ENCODE data around the gene EPSTI1.
"Not testable (repeated sequence)": the region's sequence is repeated elsewhere in the genome, so short reads cannot be mapped to it uniquely, and the experiment has no call there.

The EPSTI1 gene

DNA sequence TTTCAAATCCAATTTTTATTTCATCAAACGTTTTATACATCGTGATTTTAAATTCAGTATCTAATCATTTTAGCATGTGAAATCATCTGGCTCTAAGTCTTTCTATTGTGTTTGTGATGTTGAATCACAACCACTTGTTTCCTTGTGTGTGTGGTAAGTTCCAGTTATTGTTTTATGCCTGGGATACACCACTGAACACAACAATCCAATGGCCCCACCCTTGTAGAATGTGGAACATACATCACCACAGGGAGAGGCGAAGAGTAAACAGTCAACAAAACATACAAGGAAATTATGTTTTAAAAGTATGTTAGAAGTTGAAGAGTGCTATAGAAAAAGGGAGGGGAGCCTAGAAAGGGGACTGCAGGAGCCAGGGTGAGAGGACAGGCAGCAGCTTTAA is 100.5 kb downstream of the EPSTI1 start:
- no peak for DNase-seq

DNA sequence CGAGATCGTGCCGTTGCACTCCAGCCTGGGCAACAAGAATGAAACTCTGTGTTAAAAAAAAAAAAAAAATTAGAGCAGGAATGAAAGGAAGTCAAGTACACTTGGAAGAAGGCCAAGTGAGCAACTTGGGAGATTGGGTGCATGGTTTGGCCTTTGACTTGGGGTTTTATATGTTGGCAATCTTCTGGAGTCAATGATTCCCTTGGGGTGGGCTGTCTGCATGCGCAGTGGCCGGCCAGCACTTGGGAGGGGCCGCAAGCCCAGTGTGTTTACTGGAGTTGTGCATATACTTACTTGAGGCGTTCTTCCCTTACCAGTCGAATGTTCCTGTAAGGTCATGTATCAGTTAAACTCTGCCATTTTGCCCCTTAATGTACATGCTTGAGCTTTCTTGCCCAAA is 106.7 kb downstream of the EPSTI1 start:
- no peak for DNase-seq

DNA sequence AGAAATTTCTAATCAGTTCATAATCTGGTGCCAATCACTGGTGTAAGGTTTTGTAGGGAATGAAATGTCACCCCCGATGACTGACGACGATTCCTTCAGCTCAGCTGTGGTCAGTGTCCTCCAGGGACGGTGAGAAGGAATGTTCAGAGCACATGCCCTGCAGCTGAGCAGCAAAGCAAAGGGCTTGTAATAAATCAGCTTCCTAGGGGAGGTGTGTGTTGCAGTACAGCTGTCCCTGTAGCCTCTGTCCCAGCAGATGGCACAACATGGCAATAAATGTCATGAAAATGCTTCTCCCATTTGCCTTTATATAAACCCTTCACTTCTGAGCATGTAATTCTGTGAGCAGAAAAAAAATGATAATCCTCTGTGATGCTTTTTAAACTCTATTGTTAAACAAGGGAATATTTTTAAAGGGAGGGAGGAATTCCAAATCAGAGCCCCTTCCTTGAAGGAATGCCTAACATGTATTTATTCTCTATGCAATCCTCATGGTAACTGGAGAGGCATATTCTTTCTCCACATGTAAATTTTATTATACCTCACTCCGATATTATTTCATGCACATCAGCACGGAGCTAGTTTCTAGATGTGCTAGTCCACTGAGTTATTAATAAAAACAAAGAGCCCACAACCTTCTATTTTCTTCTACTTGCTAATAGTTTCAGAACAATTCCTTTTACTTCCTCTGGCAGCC is 108.1 kb downstream of the EPSTI1 start:
- DNase-seq = no peak

DNA sequence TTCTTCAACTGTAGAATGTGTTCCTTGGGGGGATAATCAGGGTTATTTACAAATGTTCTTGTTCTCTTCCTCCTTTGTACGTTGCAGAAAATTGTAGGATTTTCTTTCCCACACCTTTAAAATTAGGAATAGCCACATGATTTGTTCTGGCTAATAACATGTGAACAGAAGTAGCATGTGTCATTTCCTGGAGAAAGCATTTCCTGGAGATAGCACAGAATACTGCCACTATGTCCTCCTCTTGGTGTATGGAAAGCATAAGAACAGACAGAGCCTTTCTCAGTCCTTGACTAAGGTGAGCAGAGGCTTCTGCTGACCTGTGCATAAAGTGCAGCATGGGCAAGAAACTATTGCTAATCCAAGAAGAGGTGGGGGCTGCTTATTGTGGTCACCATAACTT is 108.9 kb downstream of the EPSTI1 start:
- no peak for DNase-seq

DNA sequence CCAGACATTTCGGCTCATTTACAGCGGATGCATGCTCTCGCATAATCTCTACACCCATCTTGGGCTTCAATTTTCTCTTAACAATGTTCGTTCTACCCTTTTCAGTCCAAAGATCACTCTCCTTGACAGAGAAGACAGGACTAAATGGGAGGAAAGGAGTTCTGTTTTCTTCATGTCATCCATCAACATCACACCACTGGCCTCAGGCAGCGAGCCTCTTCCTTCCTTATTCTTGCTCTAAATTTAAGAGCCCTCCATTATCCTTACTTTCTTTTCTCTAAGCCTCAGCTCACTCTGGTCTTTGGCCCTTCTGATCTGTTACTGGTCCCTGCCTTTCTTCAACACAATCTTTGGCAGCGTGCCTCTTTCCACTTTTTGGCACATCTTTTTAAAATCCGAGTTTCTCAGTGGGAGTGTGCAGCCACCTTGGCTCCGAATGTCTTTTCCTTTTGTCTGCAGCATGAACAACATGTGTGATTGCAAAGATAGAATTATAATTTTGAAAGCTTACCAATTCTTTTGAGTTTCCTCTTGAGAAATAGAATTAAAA is 111.9 kb downstream of the EPSTI1 start:
- no peak for DNase-seq

DNA sequence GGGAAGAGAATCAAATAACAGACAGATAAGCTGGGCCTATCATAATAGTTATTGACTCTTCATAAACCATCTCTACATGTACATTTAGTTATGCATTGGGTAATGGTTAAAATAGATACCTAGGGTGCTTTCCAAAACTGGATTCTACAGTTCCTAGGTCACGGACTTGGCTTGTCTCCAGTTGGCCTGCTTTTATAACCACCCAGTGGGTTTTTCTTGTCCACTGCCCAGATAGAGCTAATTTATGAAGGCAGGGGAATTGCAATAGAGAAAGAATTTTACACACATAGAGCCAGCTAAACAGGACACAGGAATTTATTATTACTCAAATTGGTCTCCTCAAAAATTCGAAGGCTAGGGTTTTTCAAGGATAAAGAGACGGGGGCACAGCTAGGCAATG is 113.3 kb downstream of the EPSTI1 start:
- DNase-seq = no peak

DNA sequence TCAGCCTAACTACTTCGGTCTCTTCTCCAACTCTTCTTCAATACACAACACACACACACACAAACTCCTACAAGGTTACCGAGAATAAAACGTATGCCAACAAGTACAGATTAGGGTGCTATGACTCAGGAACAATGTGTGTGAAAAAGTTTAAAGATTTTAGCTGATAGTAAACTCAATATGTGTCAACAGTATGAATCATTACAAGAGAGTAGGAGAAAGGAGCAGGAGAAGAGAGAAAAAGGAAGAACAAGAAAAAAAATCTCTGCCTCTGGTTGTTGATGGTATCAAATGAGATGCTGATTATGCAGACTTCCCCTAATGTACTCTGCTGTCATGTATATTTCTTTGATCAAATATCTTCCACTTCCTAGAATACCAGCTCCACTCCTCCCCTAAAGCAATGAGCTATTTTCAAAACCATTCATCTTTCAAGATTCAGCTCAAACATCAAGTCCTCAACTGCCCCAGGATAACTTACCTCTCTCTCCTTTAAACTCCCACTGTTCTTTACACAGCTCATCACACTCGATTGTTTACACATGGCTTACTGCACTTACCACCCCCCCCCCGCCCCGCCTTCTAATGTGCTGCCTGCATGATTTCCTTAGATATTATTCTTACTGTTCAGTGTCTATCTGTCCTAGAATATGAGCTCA is 115.0 kb downstream of the EPSTI1 start:
- DNase-seq = no peak

DNA sequence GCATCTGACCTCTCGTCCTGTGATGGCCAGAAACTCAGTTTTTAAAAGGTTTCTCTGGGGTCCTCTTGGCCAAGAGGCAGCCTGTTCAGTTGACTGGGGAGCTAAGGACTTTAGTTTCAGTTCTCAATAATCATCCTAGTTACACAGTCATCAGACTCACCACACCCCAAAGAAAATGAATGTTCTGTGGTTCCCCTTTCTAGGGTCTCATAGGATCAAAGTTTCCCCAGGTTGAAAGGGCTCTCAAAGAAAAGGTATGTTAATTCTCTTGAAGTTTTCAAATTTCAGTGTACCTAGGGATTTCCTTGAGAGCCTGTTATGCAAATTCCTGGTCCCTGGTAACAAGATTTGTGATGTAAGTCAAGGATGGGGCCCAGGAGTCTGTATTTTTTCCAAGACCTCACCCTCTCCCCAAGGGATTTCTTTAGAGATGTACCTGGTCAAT is 115.7 kb downstream of the EPSTI1 start:
- no peak for DNase-seq

DNA sequence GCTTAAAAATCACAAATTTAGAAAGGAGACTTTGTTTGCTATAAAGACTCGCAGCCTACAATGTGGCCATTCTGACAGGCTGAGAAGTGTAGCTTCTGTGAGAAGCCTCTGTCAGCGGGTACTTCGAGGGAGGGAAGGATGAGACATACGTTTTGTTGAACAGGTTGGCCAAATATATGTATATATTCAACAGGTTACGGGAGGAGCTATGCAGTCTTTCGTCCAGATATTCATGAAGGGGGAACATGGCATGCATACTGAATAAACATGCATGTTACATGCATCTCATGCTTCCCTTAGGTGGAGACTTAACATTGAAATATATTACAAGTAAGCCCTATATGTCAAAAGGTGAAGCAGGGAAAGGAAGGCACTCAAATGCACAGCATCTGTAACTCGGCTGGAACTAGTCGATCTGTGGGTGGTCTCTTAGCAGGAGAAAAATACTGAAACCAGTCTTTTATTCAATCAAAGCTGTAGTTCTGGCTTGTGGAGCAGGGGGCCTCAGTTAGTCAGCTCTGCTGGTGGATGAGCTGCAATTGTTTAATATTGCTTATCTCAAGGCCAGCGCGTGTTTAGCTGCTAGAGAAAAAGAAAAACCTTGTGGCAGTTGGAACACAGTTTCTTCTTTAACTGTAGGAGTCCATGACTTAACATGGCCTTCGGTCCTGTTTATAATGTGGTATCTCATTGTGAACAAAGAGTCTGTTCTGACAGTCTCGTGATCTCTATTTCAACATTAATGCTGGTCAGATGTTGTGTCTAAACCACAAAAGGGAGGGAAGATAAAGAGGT is 116.4 kb downstream of the EPSTI1 start:
- DNase-seq = no peak

DNA sequence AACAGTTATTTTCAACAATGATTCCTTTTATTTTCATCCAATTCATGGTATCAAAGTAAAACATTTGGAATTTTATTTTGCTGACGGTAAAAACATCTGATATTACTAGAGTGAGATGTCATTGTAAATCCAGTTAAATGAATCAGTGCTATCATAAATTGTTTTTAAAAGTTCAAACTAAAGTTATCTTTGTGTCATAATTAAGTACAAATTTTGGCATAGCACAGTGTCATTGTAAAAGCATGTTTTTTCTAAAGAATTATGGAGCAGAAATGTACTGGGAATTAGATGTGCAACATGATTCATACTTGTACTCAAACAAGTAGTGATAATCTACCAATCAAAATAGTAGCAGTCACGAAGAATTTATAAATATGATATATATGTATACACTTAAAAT is 117.8 kb downstream of the EPSTI1 start:
- no peak for DNase-seq

DNA sequence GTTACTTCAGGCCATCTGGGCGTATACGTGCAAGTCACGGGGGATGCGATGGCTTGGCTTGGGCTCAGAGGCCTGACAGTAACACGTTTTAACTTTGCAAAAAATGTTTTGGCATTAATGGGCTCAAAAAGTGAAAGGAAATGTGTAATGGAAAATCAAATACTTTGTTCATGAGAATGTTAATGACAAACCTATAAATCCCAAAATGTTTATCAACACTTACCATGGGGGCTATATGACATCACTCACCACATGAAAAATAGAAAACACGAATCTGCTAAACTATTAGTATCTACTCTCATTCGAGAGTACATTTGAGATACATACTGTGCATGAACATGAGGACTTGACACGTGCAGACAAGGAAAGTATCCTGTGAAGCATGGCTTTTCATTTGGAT is 119.0 kb downstream of the EPSTI1 start:
- no peak for DNase-seq

DNA sequence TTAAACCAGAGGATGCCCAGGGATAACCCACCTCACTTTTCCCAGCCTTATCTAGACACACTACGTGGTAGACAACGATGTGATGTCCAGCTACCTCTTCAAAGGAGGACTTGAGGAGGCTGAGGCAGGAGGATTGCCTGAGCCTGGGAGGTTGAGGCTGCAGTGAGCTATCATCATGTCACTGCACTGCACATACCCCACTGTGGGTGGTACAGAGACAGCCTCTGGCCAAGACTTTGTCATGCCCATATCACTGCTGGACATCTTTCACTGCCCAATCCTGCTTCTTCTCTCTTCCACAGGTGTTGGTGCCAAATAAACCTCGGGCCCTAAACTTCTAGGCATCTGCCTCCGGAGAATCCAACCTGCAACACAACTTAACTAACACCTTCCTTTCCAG is 124.8 kb downstream of the EPSTI1 start:
- no peak for DNase-seq

DNA sequence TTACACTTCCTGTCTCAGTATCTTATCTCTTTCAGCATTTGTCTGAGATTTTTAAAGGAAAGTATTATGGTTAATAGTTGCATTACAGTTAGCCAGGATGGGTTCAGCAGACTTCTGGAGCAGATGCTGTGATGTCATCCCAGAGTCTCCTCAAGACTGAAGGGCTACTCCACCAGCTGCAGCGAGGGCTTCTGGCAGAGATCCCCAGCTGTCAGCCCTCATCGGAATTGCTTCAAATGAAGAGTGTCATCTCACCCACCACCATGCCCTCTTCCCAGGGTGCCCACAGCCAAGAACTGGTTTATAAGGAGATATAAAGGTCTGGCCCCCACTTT is 126.3 kb downstream of the EPSTI1 start:
- DNase-seq = no peak

DNA sequence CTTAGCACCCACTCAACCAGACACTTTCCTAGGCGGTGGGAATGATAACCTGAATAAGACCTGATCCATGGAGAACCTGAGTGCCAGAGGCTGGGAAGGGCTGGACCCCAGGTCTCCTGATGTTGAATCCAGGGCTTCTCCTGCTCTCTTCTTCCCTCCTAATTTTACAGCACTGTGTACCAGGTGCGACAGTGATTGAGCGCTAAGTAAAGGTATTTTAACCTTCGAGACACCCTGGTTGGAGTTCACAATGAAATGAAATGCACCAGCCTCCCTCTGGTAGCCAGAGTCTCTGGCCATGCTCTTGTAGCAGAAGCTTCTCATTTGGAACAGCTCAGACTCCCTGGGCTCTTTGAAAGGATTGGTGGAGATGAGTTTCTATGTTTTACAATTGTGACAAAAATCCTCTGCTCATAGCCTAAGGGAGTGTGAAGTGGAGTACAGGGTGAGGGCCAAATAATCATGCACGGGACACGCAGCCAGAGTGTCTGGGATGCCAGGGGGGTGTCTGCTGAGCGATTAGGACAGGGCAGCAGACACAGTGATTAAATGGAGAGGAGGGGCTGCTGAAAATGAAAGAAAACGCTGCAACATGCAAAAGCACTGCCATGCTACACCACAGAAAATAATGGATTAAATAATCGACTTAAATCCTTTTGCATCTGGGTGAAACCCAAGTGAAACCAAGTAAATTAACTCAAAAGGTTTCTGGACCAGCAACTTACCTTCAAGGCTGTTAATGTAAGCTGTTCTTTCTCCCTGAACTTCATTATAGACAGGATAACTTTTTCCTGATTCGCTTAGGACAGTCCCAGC is 126.9 kb downstream of the EPSTI1 start:
- no peak for DNase-seq

DNA sequence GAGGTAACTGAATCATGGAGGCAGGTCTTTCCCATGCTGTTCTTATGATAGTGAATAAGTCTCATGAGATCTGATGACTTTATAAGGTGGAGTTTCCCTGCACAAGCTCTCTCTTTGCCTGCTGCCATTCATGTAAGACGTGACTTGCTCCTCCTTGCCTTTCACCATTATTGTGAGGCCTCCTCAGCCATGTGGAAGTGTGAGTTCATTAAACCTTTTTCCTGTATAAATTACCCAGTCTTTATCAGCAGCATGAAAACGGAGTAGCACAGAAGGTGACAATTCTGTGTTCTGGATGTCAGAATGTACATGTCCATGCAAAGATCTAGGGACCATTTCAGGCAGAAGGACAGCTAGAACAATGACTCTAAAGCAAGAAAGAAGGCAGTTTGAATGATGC is 129.7 kb downstream of the EPSTI1 start:
- not testable (repeated sequence) for DNase-seq

DNA sequence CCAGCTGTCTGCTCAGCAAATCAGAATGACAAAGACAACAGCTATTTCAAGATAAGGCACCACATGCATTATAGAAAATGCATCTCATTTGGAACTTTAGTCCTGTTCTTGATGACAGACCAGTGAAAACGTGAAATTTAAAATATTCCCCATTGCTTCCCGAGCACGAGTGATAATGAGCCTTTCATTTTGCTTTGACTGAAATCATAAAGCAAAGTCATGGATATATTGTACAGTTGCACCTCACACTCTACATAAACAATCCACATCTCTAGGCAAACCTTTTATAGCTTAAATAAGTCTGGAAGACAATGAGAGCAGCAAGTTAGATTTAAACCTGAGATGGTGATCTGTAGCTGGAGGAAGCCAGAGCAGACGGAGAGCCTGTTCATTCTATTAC is 131.6 kb downstream of the EPSTI1 start:
- no peak for DNase-seq

DNA sequence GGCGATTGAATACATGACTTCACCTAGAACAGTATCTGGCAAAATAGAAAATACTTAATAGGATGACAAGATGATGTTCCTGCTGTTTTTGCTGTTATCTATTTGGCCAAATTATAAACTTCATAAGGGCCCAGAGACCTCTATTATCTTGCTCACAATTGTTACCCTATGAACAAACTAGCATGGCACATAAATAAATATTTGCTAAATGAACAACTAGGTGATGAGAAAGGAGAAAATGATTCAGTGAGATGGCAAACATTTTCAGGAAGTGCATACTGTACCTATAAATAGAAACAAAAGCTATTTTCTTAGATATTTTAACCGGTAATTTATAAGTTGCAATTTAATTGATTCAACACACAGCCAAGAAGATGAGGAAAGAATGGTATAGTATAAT is 132.3 kb downstream of the EPSTI1 start:
- no peak for DNase-seq

DNA sequence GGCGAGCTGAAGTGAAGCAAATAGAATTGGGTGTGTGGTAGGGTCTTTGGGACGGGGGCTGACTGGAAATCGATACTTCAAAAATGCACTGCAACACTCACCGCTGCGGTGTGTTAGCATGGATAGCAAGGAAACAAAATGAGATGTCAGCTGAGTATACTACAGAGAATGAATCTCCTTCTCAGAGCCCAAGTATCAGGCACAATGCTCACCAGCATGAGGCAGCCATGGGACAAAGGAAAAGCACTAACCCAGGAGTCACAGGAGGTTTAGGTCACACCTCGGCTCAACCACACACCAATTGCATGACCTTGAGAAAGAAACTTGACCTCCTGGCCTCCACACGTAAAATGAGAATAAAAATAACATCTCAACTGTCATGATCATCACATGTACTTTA is 136.6 kb downstream of the EPSTI1 start:
- DNase-seq = no peak

DNA sequence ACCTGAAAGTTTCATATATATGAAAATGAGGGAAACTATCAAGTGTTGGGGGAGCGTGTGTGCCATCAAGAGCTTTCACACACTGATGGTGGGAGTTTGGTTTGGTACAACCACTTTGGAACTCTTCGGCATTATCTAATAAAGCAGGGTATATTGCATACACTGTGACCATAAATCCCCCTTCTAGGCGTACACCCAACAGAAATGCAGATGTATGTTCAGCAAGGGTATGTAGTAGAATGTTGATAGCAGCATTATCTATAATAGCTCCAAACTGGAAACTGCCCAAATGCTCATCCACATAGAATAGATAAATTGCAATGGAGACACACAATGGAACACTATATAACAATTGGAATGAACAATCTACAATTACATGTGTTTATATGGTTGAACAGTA is 139.9 kb downstream of the EPSTI1 start:
- no peak for DNase-seq

DNA sequence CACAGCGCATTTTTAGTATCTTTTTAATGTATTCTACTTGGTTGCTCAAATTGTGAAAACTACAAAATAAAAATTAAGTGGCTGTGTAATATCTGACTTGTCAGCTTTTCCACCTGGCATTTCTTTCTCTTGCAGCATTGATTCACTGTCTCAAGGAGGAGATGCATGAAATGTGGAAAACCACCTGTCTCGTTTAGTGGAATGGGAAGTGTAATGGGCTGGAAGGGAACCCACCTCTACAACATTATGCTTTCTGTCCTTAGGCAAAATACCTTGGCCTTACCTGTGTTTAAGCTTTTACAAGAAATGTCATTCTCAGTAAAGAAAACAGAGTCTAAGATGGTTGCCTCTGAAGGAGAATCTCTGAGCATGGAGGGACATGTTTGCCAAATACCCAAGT is 142.8 kb downstream of the EPSTI1 start:
- DNase-seq = no peak

DNA sequence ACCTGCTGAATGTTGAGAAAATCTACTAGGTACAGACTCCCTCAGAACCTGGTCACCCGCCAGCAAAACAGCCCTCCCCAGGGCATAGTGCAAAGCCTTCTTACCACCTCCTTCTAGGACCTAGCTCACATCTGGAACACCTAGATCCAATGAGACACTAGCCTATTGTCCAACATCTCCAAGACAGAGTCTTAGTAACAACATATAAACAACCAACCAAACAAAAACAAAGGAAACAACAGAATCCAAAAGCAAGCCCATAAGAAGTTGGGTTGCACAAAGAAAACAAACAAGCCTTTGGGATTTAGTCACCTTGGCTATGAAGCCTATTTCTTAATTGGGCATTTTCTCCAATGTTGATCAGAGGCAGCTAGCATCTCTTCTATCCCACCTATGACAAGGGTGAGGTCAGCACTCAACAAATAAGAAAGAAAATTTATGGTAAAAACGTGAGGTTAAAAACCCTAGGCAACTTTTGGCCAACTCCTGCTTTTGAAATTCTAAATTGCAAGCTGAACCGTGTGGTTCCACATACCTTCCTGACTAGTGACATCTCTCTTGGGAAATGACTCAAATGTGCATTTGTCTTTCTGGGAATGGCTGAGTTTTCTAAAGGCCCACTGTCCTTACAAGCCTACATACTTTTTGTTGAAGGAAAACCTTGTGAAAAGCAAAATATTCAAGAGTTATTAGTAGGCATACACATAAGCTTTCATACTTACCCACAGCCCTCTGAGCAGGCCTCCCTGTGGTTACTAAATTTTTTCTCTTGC is 144.0 kb downstream of the EPSTI1 start:
- no peak for DNase-seq

Measured in cortex of kidney (tissue), 1 donor.